Measurements from ENCODE around the gene ZNRF1. TPM values are rescaled to one million over a fixed set of nuclear protein-coding genes. Genes with fewer than 3 reads are reported as not detected.
A peak's percentile ranks its signal among the peaks of the same experiment; 100 is the strongest.

ZNRF1 gene
- total and polyA plus RNA-seq, 2 of the 13 experiments (the other 11 are each of a cell fraction or from before 2014, with no cell fraction given), result 43.9 to 58.7 TPM

DNA sequence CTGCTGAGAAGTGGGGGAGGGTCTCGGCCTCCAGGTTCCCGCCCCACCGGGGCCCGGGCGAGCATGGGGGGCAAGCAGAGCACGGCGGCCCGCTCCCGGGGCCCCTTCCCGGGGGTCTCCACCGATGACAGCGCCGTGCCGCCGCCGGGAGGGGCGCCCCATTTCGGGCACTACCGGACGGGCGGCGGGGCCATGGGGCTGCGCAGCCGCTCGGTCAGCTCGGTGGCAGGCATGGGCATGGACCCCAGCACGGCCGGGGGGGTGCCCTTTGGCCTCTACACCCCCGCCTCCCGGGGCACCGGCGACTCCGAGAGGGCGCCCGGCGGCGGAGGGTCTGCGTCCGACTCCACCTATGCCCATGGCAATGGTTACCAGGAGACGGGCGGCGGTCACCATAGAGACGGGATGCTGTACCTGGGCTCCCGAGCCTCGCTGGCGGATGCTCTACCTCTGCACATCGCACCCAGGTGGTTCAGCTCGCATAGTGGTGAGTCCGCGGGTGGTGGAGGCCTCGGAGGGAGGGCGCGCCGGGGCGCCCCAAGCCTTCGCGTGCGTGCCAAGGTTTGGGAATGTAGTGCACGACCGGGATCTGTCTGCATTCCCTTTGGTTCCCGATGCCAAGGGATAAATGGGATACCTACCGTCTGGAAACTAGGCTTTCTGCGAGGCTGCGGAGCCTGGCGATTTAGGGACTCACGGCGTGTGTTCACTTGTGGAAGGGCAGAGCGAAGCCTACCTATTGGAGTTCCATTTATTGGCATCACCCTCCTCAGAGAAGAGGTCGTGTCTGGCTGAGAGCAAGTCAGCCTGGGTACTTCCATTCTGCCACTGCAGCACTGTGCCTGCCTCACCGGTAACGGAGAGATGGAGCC, 1.0 kb downstream of the ZNRF1 start (continued):
- TF ChIP-seq, protein P1, sequence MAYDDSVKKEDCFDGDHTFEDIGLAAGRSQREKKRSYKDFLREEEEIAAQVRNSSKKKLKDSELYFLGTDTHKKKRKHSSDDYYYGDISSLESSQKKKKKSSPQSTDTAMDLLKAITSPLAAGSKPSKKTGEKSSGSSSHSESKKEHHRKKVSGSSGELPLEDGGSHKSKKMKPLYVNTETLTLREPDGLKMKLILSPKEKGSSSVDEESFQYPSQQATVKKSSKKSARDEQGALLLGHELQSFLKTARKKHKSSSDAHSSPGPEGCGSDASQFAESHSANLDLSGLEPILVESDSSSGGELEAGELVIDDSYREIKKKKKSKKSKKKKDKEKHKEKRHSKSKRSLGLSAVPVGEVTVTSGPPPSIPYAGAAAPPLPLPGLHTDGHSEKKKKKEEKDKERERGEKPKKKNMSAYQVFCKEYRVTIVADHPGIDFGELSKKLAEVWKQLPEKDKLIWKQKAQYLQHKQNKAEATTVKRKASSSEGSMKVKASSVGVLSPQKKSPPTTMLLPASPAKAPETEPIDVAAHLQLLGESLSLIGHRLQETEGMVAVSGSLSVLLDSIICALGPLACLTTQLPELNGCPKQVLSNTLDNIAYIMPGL (CRISPR knock-in tag; IDR thresholded peaks at IDR 0.05; ENCODE audit: borderline replicate concordance in 1 of 2, low read depth in 1 of 2), result peak; percentile 11 to 66; a peak in 2 of 4 replicates
- no peak for TF ChIP-seq ZNF879 (CRISPR knock-in tag; IDR thresholded peaks at IDR 0.05)
- peak; percentile 40; the same call in 1 of the 2 replicates for TF ChIP-seq ZNF619 (CRISPR knock-in tag; IDR thresholded peaks at IDR 0.05)
- TF ChIP-seq, protein P2, sequence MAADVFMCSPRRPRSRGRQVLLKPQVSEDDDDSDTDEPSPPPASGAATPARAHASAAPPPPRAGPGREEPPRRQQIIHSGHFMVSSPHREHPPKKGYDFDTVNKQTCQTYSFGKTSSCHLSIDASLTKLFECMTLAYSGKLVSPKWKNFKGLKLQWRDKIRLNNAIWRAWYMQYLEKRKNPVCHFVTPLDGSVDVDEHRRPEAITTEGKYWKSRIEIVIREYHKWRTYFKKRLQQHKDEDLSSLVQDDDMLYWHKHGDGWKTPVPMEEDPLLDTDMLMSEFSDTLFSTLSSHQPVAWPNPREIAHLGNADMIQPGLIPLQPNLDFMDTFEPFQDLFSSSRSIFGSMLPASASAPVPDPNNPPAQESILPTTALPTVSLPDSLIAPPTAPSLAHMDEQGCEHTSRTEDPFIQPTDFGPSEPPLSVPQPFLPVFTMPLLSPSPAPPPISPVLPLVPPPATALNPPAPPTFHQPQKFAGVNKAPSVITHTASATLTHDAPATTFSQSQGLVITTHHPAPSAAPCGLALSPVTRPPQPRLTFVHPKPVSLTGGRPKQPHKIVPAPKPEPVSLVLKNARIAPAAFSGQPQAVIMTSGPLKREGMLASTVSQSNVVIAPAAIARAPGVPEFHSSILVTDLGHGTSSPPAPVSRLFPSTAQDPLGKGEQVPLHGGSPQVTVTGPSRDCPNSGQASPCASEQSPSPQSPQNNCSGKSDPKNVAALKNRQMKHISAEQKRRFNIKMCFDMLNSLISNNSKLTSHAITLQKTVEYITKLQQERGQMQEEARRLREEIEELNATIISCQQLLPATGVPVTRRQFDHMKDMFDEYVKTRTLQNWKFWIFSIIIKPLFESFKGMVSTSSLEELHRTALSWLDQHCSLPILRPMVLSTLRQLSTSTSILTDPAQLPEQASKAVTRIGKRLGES (CRISPR knock-in tag; IDR thresholded peaks at IDR 0.05; ENCODE audit: borderline replicate concordance), result no peak
- TF ChIP-seq ATF3 (CRISPR knock-in tag; IDR thresholded peaks at IDR 0.05), result 0 out of 2 replicates have a peak, but pooled peaks have one; percentile 8
- peak; percentile 6; the same call in 1 of the 2 replicates for TF ChIP-seq ZNF574 (CRISPR knock-in tag; IDR thresholded peaks at IDR 0.05)
- no peak for TF ChIP-seq GPN1 (CRISPR knock-in tag; IDR thresholded peaks at IDR 0.05; ENCODE audit: borderline replicate concordance)
- TF ChIP-seq, protein P3, sequence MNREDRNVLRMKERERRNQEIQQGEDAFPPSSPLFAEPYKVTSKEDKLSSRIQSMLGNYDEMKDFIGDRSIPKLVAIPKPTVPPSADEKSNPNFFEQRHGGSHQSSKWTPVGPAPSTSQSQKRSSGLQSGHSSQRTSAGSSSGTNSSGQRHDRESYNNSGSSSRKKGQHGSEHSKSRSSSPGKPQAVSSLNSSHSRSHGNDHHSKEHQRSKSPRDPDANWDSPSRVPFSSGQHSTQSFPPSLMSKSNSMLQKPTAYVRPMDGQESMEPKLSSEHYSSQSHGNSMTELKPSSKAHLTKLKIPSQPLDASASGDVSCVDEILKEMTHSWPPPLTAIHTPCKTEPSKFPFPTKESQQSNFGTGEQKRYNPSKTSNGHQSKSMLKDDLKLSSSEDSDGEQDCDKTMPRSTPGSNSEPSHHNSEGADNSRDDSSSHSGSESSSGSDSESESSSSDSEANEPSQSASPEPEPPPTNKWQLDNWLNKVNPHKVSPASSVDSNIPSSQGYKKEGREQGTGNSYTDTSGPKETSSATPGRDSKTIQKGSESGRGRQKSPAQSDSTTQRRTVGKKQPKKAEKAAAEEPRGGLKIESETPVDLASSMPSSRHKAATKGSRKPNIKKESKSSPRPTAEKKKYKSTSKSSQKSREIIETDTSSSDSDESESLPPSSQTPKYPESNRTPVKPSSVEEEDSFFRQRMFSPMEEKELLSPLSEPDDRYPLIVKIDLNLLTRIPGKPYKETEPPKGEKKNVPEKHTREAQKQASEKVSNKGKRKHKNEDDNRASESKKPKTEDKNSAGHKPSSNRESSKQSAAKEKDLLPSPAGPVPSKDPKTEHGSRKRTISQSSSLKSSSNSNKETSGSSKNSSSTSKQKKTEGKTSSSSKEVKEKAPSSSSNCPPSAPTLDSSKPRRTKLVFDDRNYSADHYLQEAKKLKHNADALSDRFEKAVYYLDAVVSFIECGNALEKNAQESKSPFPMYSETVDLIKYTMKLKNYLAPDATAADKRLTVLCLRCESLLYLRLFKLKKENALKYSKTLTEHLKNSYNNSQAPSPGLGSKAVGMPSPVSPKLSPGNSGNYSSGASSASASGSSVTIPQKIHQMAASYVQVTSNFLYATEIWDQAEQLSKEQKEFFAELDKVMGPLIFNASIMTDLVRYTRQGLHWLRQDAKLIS (CRISPR knock-in tag; IDR thresholded peaks at IDR 0.05), result peak; percentile 57; the same call in 1 of the 2 replicates
- TF ChIP-seq ZFAT (CRISPR knock-in tag; conservative IDR thresholded peaks at IDR 0.05), result no peak
- peak; percentile 71 for TF ChIP-seq ARID2 (CRISPR knock-in tag; IDR thresholded peaks at IDR 0.05; ENCODE audit: borderline replicate concordance)
- TF ChIP-seq SNAI1 (CRISPR knock-in tag; IDR thresholded peaks at IDR 0.05; ENCODE audit: borderline replicate concordance), result no peak
- TF ChIP-seq RFX1 (IDR thresholded peaks at IDR 0.05), result peak; percentile 92
- TF ChIP-seq, protein P4, sequence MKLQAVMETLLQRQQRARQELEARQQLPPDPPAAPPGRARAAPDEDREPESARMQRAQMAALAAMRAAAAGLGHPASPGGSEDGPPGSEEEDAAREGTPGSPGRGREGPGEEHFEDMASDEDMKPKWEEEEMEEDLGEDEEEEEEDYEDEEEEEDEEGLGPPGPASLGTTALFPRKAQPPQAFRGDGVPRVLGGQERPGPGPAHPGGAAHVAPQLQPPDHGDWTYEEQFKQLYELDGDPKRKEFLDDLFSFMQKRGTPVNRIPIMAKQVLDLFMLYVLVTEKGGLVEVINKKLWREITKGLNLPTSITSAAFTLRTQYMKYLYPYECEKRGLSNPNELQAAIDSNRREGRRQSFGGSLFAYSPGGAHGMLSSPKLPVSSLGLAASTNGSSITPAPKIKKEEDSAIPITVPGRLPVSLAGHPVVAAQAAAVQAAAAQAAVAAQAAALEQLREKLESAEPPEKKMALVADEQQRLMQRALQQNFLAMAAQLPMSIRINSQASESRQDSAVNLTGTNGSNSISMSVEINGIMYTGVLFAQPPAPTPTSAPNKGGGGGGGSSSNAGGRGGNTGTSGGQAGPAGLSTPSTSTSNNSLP (IDR thresholded peaks at IDR 0.05; ENCODE audit: low read depth, low read length), result no peak

All from HepG2 (cell line).